Stimulated activated naive CD8-positive, alpha-beta T cell treated with anti-CD3 and anti-CD28 coated beads, Interleukin-15, amount 100 ng/mL, for 72 hours (primary cell): Measurements from ENCODE around the gene ZNG1B.
"Not testable (repeated sequence)": the region's sequence is repeated elsewhere in the genome, so short reads cannot be mapped to it uniquely, and the experiment has no call there.

ENCODE experiments used
- ATAC-seq: fragments of 150-1000 bp; cut with Tn5 transposase; 2 replicates; pipeline ENCODE4 v1.10.0; 2021; ENCODE audit warnings: mild to moderate bottlenecking, moderate library complexity
- DNase-seq, 2 donors: peaks; one replicate each; pipeline ENCODE4 v3.0.0; 2021 to 2022
- H3K27ac Mint-ChIP-seq, 2 donors: one replicate each; pipeline ENCODE4 v1.8.0; 2022; ENCODE audit warnings: mild to moderate bottlenecking in 2 of 2, mixed read lengths in 2 of 2, moderate library complexity in 2 of 2
- H3K27me3 Mint-ChIP-seq: one replicate; pipeline ENCODE4 v1.8.0; 2022; ENCODE audit warnings: mixed read lengths
- H3K4me1 Mint-ChIP-seq: one replicate; pipeline ENCODE4 v1.8.0; 2022; ENCODE audit warnings: mild to moderate bottlenecking, mixed read lengths
- H3K4me3 Mint-ChIP-seq, 2 donors: one replicate each; pipeline ENCODE4 v1.8.0; 2022; ENCODE audit warnings: mild to moderate bottlenecking in 2 of 2, mixed read lengths in 2 of 2, moderate library complexity in 1 of 2
- H3K9me3 Mint-ChIP-seq, 2 donors: one replicate each; pipeline ENCODE4 v1.8.0; 2022; ENCODE audit warnings: mixed read lengths in 2 of 2

The ZNG1B gene

GRCh38 chr2:113499886-113500722 lies 62.6 kb downstream of the ZNG1B start:
- H3K9me3 Mint-ChIP-seq, ATAC-seq, H3K27ac Mint-ChIP-seq: not testable (repeated sequence)
- peak overlapping the region; percentile 71 to 72 for H3K4me3 Mint-ChIP-seq
- DNase-seq, result peak in 1 of 2 donors; percentile 28
- peaks cover 30% of the 10 kb centered on the region for H3K27me3 Mint-ChIP-seq
- H3K4me1 Mint-ChIP-seq, result peaks cover 13% of the 10 kb centered on the region

GRCh38 chr2:113500723-113501038 lies 63.2 kb downstream of the ZNG1B start:
- Mint-ChIP-seq H3K4me3 (peak overlapping the region; percentile 66 to 71), H3K4me1 (peaks cover 13% of the 10 kb centered on the region), H3K27me3 (peaks cover 30% of the 10 kb centered on the region)
- not testable (repeated sequence) for ATAC-seq, H3K27ac Mint-ChIP-seq, H3K9me3 Mint-ChIP-seq
- DNase-seq, result peak; percentile 5 to 34

- H3K4me3 Mint-ChIP-seq, result peak overlapping the region; percentile 81 to 86
- DNase-seq (peak; percentile 3 to 16), ATAC-seq (peak; percentile 44)
- peaks cover 34% of the 10 kb centered on the region for H3K27me3 Mint-ChIP-seq
- peaks cover 13% of the 10 kb centered on the region for H3K4me1 Mint-ChIP-seq
- not testable (repeated sequence) for H3K9me3 Mint-ChIP-seq, H3K27ac Mint-ChIP-seq
Observed at GRCh38 chr2:113502216-113503093, 65.0 kb downstream of the ZNG1B start.

GRCh38 chr2:113503094-113504042 lies 65.9 kb downstream of the ZNG1B start:
- H3K4me1 Mint-ChIP-seq, H3K9me3 Mint-ChIP-seq, H3K27ac Mint-ChIP-seq: not testable (repeated sequence)
- DNase-seq (peak; percentile 38 to 67), ATAC-seq (peak; percentile 92)
- Mint-ChIP-seq H3K27me3 (peaks cover 39% of the 10 kb centered on the region), H3K4me3 (peak overlapping the region; percentile 81 to 86)

GRCh38 chr2:113504081-113504480 lies 66.6 kb downstream of the ZNG1B start:
- H3K4me3 Mint-ChIP-seq, result peak overlapping the region in 1 of 2 donors; percentile 26
- H3K27ac Mint-ChIP-seq, H3K4me1 Mint-ChIP-seq, DNase-seq, ATAC-seq, H3K9me3 Mint-ChIP-seq: not testable (repeated sequence)
- peaks cover 31% of the 10 kb centered on the region for H3K27me3 Mint-ChIP-seq

- not testable (repeated sequence) for DNase-seq, H3K4me3 Mint-ChIP-seq, H3K4me1 Mint-ChIP-seq, H3K9me3 Mint-ChIP-seq, H3K27ac Mint-ChIP-seq, ATAC-seq
- peaks cover 30% of the 10 kb centered on the region for H3K27me3 Mint-ChIP-seq
Observed at GRCh38 chr2:113507394-113508140, 70.1 kb downstream of the ZNG1B start.

- DNase-seq, result not testable (repeated sequence)
Observed at GRCh38 chr2:113508187-113508586, 70.7 kb downstream of the ZNG1B start.

GRCh38 chr2:113510913-113511312 lies 73.4 kb downstream of the ZNG1B start:
- not testable (repeated sequence) for H3K4me1 Mint-ChIP-seq, H3K9me3 Mint-ChIP-seq, H3K27ac Mint-ChIP-seq, DNase-seq, ATAC-seq, H3K4me3 Mint-ChIP-seq
- H3K27me3 Mint-ChIP-seq, result peaks cover 21% of the 10 kb centered on the region

More at GRCh38 chr2:113508187-113508586, 70.7 kb downstream of the ZNG1B start:
- not testable (repeated sequence) for H3K4me1 Mint-ChIP-seq, H3K4me3 Mint-ChIP-seq, H3K27ac Mint-ChIP-seq, H3K9me3 Mint-ChIP-seq, ATAC-seq
- H3K27me3 Mint-ChIP-seq, result peaks cover 24% of the 10 kb centered on the region

- not testable (repeated sequence) for H3K4me1 Mint-ChIP-seq, DNase-seq, H3K27ac Mint-ChIP-seq, H3K4me3 Mint-ChIP-seq, H3K9me3 Mint-ChIP-seq
- peaks cover 21% of the 10 kb centered on the region for H3K27me3 Mint-ChIP-seq
- ATAC-seq, result peak; percentile 39
Observed at GRCh38 chr2:113511859-113512258, 74.4 kb downstream of the ZNG1B start.

GRCh38 chr2:113515457-113515856 lies 78.0 kb downstream of the ZNG1B start:
- H3K9me3 Mint-ChIP-seq, H3K4me1 Mint-ChIP-seq, H3K27ac Mint-ChIP-seq, ATAC-seq, H3K4me3 Mint-ChIP-seq, DNase-seq, H3K27me3 Mint-ChIP-seq: not testable (repeated sequence)

GRCh38 chr2:113515995-113516394 lies 78.5 kb downstream of the ZNG1B start:
- H3K4me3 Mint-ChIP-seq, H3K9me3 Mint-ChIP-seq, DNase-seq, H3K27me3 Mint-ChIP-seq, H3K27ac Mint-ChIP-seq, ATAC-seq, H3K4me1 Mint-ChIP-seq: not testable (repeated sequence)

GRCh38 chr2:113517025-113517424 lies 79.5 kb downstream of the ZNG1B start:
- not testable (repeated sequence) for H3K4me3 Mint-ChIP-seq, DNase-seq, H3K27me3 Mint-ChIP-seq, H3K27ac Mint-ChIP-seq, H3K4me1 Mint-ChIP-seq, H3K9me3 Mint-ChIP-seq
- peak; percentile 90 for ATAC-seq

GRCh38 chr2:113520837-113521236 lies 83.3 kb downstream of the ZNG1B start:
- H3K9me3 Mint-ChIP-seq, H3K4me1 Mint-ChIP-seq, H3K27ac Mint-ChIP-seq, H3K27me3 Mint-ChIP-seq, H3K4me3 Mint-ChIP-seq, DNase-seq: not testable (repeated sequence)
- ATAC-seq, result peak; percentile 38

GRCh38 chr2:113521492-113521891 lies 84.0 kb downstream of the ZNG1B start:
- not testable (repeated sequence) for H3K27me3 Mint-ChIP-seq, H3K4me1 Mint-ChIP-seq, ATAC-seq, DNase-seq, H3K4me3 Mint-ChIP-seq, H3K27ac Mint-ChIP-seq, H3K9me3 Mint-ChIP-seq
